Spinal cord (tissue), 10 donors: ENCODE measurements around the gene MCF2L2. TPM values are rescaled to one million over a fixed set of nuclear protein-coding genes. Genes with fewer than 3 reads are reported as not detected.
"Not testable (repeated sequence)": the region's sequence is repeated elsewhere in the genome, so short reads cannot be mapped to it uniquely, and the experiment has no call there.

Experiments used
- DNase-seq, 6 donors: peaks; one replicate each; pipeline versions ENCODE4 v3.0.0 to v3.0.0-alpha.2; 2013 to 2015; ENCODE audit warnings: low spot score in 6 of 6, low read depth in 4 of 6
- H3K27ac ChIP-seq: one replicate; pipeline ENCODE4 v1.5.1; 2013; ENCODE audit warnings: low read depth, low read length, control low read depth
- H3K27me3 ChIP-seq: one replicate; pipeline ENCODE4 v1.6.1; 2013; ENCODE audit warnings: low read length; ENCODE audit not compliant: control insufficient read depth, insufficient read depth
- H3K36me3 ChIP-seq: one replicate; pipeline ENCODE4 v1.6.1; 2013; ENCODE audit warnings: low read length; ENCODE audit not compliant: control insufficient read depth, insufficient read depth
- H3K4me1 ChIP-seq: one replicate; pipeline ENCODE4 v1.6.1; 2013; ENCODE audit warnings: low read length; ENCODE audit not compliant: control insufficient read depth, insufficient read depth
- H3K4me3 ChIP-seq: one replicate; pipeline ENCODE4 v1.5.1; 2013; ENCODE audit warnings: low read depth, low read length, control low read depth
- H3K9me3 ChIP-seq: one replicate; pipeline ENCODE4 v1.6.1; 2013; ENCODE audit warnings: low read length; ENCODE audit not compliant: control insufficient read depth, insufficient read depth
- WGBS: methylation state at CpG from one replicate; pipeline ENCODE4 v1.1.5; 2013; ENCODE audit warnings: missing lambda C conversion rate; ENCODE audit not compliant: insufficient coverage; 5-methylcytosine and 5-hydroxymethylcytosine counted together
- polyA plus RNA-seq, 2 donors: library from polyadenylated mRNA; unstranded; fragments of 120-200 nt; gene quantifications; one replicate each; pipeline ENCODE4 v1.2.1, GENCODE V29; 2013; ENCODE audit not compliant: insufficient read length in 2 of 2
- total RNA-seq, 2 donors: library from RNA; depleted of rRNA in 1 of 2; stranded (reverse); fragments of 120-200 nt in 1 of 2; fragments of >200 nt in 1 of 2; gene quantifications; one replicate each; pipeline versions ENCODE4 v1.2.3 to v1.2.4, GENCODE V29; 2013 to 2014
- donor health status: healthy.

MCF2L2 gene
- total and polyA plus RNA-seq, 4 donors: 9.6 to 29.6 (median 18.8) TPM

GRCh38 chr3:183434992-183435391, 6.6 kb upstream of the MCF2L2 start:
- no peaks in the 10 kb centered on the region for H3K36me3 ChIP-seq
- H3K9me3 ChIP-seq: no peaks in the 10 kb centered on the region
- H3K4me1 ChIP-seq: no peaks in the 10 kb centered on the region
- no peak for DNase-seq
- WGBS: no CpG with 5 or more reads among the region's 2 CpGs
- H3K27ac ChIP-seq: no peak overlapping the region
- no peak overlapping the region for H3K4me3 ChIP-seq
- no peaks in the 10 kb centered on the region for H3K27me3 ChIP-seq

- no peaks in the 10 kb centered on the region for H3K27me3 ChIP-seq
- DNase-seq: no peak
- H3K4me3 ChIP-seq: no peak overlapping the region
- H3K9me3 ChIP-seq: no peaks in the 10 kb centered on the region
- H3K4me1 ChIP-seq: peaks cover under 1% of the 10 kb centered on the region
- no peak overlapping the region for H3K27ac ChIP-seq
- no peaks in the 10 kb centered on the region for H3K36me3 ChIP-seq
- whole genome bisulfite sequencing: 46% methylated on average over 5 of the region's 9 CpGs
Measured at GRCh38 chr3:183434503-183434902, 6.1 kb upstream of the MCF2L2 start.

- Histone ChIP-seq H3K9me3 (no peaks in the 10 kb centered on the region), H3K4me1 (peaks cover 21% of the 10 kb centered on the region), H3K27me3 (peaks cover 16% of the 10 kb centered on the region), H3K4me3 (no peak overlapping the region), H3K27ac (no peak overlapping the region), H3K36me3 (no peaks in the 10 kb centered on the region)
- peak in 1 of 6 donors; percentile 33 for DNase-seq
- 79% methylated on average over 3 of the region's 5 CpGs for WGBS
Measured at GRCh38 chr3:183430325-183430957, 2.0 kb upstream of the MCF2L2 start.

GRCh38 chr3:183427876-183428446, 458 bp downstream of the MCF2L2 start:
- H3K36me3 ChIP-seq: no peaks in the 10 kb centered on the region
- H3K9me3 ChIP-seq: no peaks in the 10 kb centered on the region
- peaks cover 21% of the 10 kb centered on the region for H3K4me1 ChIP-seq
- H3K27ac ChIP-seq: no peak overlapping the region
- peaks cover 16% of the 10 kb centered on the region for H3K27me3 ChIP-seq
- WGBS: under 1% methylated on average over 47 of the region's 47 CpGs
- peak overlapping the region; percentile 62 for H3K4me3 ChIP-seq
- peak in 4 of 6 donors; percentile 19 to 86 (median 73) for DNase-seq

DNA sequence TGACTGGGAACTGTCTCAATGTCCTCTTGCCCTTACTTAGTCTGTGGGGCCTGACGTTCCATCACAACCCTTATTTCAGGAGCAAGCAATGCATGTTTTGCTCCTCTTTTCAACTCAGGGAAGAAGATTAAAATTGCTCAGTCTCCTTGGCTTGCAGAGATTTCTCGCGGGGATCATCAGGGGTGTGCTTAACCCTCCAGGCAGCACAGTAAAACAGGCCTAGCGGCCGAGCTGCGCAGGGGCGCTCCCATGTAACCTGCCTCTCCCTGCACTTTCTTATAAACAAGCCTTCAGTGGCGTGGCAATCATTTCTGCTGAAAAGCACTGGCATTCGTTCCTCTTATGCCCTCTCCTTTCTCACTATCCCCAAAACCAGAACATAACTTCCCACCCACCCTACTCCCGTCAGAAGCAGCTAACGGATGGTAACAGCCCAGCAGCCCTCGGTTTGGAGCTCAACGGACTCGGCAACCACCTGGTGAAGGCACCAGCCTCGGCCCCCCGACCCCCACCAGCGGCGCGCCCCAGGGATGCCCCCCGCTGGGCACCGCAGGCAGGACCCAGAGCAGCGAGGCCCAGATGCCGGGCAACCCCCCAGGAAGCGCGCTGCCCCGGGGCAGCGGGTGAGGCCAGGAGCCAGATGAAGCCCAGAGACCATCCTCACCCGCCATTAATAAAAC, 1.1 kb downstream of the MCF2L2 start:
- WGBS: 19% methylated on average over 28 of the region's 28 CpGs
- H3K27me3 ChIP-seq: peaks cover 16% of the 10 kb centered on the region
- no peaks in the 10 kb centered on the region for H3K36me3 ChIP-seq
- peak overlapping the region; percentile 62 for H3K4me3 ChIP-seq
- no peaks in the 10 kb centered on the region for H3K9me3 ChIP-seq
- peaks cover 21% of the 10 kb centered on the region for H3K4me1 ChIP-seq
- H3K27ac ChIP-seq: no peak overlapping the region
- DNase-seq: peak in 3 of 6 donors; percentile 13 to 60 (median 20)

DNA sequence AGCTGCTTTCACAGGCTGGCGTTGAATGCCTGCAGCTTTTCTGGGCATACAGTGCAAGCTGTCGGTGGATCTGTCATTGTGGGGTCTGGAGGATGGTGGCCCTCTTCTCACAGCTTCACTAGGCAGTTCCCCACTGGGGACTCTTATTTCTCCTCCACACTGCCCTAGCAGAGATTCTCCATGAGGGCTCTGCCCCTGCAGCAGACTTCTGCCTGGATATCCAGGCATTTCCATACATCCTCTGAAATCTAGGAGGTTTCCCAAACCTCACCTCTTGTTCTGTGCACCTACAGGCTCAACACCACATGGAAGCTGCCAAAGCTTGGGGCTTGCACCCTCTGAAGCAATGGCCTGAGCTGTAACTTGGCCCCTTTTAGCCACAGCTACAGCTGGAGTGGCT, 9.6 kb downstream of the MCF2L2 start:
- WGBS: 95% methylated on average over 2 of the region's 2 CpGs

DNA sequence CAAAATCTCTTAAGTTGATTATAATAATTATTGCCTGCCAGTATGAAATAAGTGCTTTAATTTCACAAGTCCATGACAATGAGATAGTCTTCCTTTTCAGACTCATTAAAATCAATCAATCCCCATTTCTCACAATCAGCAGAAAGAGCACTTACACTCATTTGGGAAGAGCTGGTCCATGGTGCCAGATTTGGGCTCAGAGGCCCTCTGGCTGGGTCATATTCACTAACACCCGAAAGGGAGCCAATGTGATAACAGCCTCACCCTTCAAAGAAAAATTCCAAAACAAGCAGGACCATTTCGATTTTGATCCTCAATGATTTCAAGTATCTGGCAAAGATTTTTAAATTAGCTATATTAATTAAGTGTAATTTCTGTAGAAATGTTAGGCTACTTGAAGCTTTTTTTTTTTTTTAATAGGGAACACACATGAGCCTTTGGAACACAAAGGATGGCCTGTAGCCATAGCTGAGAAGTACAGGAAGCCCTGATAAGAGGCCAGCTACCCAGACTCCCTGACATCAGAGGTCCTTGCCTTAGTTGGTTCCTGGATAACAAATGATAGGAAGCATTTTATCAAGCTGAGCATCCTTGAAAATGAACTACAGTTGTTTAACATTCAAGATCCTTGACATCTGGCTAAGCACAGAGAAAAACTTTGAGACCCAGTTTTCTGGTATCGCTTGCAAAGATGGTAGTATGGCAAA, 17.1 kb downstream of the MCF2L2 start:
- no peaks in the 10 kb centered on the region for H3K36me3 ChIP-seq
- no peak for DNase-seq
- no peaks in the 10 kb centered on the region for H3K9me3 ChIP-seq
- no peak overlapping the region for H3K4me3 ChIP-seq
- 92% methylated on average over 2 of the region's 3 CpGs for WGBS
- no peaks in the 10 kb centered on the region for H3K27me3 ChIP-seq
- no peak overlapping the region for H3K27ac ChIP-seq
- no peaks in the 10 kb centered on the region for H3K4me1 ChIP-seq

More for the DNA sequence above, 9.6 kb downstream of the MCF2L2 start:
- not testable (repeated sequence) for H3K36me3 ChIP-seq, H3K27me3 ChIP-seq, H3K27ac ChIP-seq, H3K4me3 ChIP-seq, DNase-seq, H3K9me3 ChIP-seq, H3K4me1 ChIP-seq

DNA sequence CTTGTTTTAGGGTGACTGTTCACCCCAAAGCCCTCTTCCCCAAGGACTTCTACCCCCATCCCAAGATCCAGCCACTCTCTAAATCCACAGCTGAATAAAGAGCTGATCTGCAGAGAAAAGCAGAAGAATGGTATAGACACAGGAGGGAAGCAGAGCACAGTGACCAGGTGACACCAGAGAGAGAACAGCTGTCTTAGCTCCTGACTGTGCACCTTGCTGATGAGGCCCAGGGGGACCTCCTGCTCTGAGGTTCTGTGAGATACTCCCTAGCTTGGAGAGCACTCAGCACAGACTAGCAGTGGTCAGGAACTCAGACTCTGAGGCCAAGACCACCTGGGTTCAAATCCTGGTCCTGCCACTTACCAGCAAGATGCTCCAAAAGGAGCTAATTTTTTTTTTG, 17.7 kb downstream of the MCF2L2 start:
- DNase-seq: no peak
- H3K9me3 ChIP-seq: no peaks in the 10 kb centered on the region
- H3K27me3 ChIP-seq: no peaks in the 10 kb centered on the region
- no peak overlapping the region for H3K4me3 ChIP-seq
- no peaks in the 10 kb centered on the region for H3K4me1 ChIP-seq
- no peaks in the 10 kb centered on the region for H3K36me3 ChIP-seq
- no peak overlapping the region for H3K27ac ChIP-seq

DNA sequence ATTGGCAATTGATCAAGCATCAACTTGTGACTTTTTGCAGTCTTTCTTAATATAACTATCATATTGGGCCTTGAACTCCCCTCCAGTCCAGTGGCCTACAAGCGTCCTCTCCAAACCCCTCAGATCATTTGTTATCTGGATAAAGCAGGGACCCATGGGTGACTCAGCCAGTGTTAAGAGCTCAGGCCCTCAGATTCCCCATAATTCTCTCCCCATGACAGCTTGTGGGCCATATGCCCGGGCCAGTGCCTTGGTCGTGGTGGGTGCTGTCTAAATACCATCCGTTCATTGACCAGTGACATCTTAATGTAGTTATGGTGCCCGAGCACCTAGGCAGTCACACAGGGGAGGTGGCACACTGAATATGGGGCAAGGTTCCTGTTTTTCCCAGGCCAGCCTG, 18.1 kb downstream of the MCF2L2 start:
- WGBS: 63% methylated on average over 4 of the region's 5 CpGs
- Histone ChIP-seq H3K9me3 (no peaks in the 10 kb centered on the region), H3K27me3 (no peaks in the 10 kb centered on the region), H3K36me3 (no peaks in the 10 kb centered on the region), H3K27ac (no peak overlapping the region), H3K4me3 (no peak overlapping the region), H3K4me1 (no peaks in the 10 kb centered on the region)
- DNase-seq: no peak
